ENCODE measurements around the gene B4GALNT4. TPM values are rescaled to one million over a fixed set of nuclear protein-coding genes. Genes with fewer than 3 reads are reported as not detected.

Gene B4GALNT4
- total and polyA plus RNA-seq, 4 donors = 0.15 to 0.42 (median 0.42) TPM; not detected in 1

DNA sequence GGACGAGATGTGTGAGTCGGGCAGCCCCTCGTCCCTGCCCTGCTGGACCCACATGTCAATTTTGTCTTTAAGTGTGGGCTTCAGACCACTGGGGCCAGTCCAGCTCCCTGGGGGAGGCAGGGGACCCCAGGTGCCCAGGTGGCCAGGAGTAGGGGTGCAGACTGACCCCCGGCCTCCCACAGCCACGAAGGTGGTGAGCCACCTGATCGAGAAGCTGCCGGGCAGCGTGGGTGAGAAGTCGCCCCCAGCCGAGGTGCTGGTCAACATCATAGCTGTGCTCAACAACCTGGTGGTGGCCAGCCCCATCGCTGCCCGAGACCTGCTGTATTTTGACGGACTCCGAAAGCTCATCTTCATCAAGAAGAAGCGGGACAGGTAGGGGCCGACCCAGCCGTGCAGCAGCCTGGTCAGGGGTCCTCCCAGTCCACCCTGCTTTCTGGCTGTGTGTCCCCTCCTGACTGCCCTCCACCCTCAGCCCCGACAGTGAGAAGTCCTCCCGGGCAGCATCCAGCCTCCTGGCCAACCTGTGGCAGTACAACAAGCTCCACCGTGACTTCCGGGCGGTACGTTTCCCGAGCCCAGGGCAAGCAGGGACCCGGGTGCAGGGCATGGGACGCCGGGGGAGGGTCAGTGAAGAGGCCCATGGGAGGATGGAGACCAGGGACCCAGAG lies 34.6 kb downstream of the B4GALNT4 start (continued):
- TF ChIP-seq EGR1 (IDR thresholded peaks at IDR 0.05; ENCODE audit: low read depth in 2 of 2) (no peak), HNF4A (conservative IDR thresholded peaks at IDR 0.05) (no peak), JUND (IDR thresholded peaks at IDR 0.05) (no peak)
- TF ChIP-seq, protein P1, sequence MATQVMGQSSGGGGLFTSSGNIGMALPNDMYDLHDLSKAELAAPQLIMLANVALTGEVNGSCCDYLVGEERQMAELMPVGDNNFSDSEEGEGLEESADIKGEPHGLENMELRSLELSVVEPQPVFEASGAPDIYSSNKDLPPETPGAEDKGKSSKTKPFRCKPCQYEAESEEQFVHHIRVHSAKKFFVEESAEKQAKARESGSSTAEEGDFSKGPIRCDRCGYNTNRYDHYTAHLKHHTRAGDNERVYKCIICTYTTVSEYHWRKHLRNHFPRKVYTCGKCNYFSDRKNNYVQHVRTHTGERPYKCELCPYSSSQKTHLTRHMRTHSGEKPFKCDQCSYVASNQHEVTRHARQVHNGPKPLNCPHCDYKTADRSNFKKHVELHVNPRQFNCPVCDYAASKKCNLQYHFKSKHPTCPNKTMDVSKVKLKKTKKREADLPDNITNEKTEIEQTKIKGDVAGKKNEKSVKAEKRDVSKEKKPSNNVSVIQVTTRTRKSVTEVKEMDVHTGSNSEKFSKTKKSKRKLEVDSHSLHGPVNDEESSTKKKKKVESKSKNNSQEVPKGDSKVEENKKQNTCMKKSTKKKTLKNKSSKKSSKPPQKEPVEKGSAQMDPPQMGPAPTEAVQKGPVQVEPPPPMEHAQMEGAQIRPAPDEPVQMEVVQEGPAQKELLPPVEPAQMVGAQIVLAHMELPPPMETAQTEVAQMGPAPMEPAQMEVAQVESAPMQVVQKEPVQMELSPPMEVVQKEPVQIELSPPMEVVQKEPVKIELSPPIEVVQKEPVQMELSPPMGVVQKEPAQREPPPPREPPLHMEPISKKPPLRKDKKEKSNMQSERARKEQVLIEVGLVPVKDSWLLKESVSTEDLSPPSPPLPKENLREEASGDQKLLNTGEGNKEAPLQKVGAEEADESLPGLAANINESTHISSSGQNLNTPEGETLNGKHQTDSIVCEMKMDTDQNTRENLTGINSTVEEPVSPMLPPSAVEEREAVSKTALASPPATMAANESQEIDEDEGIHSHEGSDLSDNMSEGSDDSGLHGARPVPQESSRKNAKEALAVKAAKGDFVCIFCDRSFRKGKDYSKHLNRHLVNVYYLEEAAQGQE (IDR thresholded peaks at IDR 0.05) = no peak
- TF ChIP-seq, protein P2, sequence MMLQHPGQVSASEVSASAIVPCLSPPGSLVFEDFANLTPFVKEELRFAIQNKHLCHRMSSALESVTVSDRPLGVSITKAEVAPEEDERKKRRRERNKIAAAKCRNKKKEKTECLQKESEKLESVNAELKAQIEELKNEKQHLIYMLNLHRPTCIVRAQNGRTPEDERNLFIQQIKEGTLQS (IDR thresholded peaks at IDR 0.05) = no peak

DNA sequence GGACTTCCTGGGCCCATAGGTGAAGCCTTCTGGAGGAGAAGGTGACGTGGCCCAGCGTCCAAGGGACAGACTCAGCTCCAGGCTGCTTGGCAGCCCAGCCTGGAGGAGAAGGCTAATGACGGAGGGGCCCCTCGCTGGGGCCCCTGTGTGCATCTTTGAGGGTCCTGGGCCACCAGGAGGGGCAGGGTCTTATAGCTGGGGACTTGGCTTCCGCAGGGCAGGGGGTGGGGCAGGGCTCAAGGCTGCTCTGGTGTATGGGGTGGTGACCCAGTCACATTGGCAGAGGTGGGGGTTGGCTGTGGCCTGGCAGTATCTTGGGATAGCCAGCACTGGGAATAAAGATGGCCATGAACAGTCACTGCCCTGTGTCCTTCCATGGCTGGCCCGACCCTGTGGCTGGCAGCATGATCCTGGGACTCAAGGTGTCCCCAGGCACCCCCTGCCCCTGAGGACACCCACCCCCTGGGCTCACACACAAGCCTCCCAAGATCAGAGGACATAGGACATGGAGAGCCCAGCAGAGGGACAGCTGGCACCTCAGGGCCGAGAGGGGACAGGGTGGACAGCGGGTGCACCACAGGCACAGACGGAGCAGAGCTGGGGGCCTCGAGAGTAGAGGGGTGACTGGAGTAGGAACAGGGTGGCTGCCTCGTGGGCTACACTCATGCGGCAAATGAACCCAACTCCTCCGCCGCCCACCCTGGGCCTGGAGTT lies 35.4 kb downstream of the B4GALNT4 start:
- no peak overlapping the region for H3K9ac ChIP-seq (ENCODE audit: low read depth in 1 of 2, low read length in 2 of 2)
- no peak for DNase-seq (ENCODE audit: low spot score)
- peaks cover 30 to 45% (median 36%) of the 10 kb centered on the region in 4 donors for H3K4me1 ChIP-seq (ENCODE audit: control insufficient read depth in 4 of 4, insufficient read depth in 4 of 4, low read length in 3 of 4)
- no peak overlapping the region for H3K4me3 ChIP-seq (ENCODE audit: low read depth in 1 of 3, low read length in 3 of 3)
- H3K36me3 ChIP-seq (ENCODE audit: control insufficient read depth in 4 of 4, insufficient read depth in 3 of 4, low read depth in 1 of 4, low read length in 3 of 4) = peaks cover 0 to 2% (median 0%) of the 10 kb centered on the region in 4 donors
- no peak overlapping the region for H3K27ac ChIP-seq (ENCODE audit: low read depth in 1 of 2, low read length in 2 of 2)
- no peaks in the 10 kb centered on the region for H3K9me3 ChIP-seq (ENCODE audit: control insufficient read depth in 4 of 4, low read length in 3 of 4)
- TF ChIP-seq, protein P3, sequence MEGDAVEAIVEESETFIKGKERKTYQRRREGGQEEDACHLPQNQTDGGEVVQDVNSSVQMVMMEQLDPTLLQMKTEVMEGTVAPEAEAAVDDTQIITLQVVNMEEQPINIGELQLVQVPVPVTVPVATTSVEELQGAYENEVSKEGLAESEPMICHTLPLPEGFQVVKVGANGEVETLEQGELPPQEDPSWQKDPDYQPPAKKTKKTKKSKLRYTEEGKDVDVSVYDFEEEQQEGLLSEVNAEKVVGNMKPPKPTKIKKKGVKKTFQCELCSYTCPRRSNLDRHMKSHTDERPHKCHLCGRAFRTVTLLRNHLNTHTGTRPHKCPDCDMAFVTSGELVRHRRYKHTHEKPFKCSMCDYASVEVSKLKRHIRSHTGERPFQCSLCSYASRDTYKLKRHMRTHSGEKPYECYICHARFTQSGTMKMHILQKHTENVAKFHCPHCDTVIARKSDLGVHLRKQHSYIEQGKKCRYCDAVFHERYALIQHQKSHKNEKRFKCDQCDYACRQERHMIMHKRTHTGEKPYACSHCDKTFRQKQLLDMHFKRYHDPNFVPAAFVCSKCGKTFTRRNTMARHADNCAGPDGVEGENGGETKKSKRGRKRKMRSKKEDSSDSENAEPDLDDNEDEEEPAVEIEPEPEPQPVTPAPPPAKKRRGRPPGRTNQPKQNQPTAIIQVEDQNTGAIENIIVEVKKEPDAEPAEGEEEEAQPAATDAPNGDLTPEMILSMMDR (IDR thresholded peaks at IDR 0.05; ENCODE audit: low read depth, low read length, missing input control) = no peak
- no peak for TF ChIP-seq HNF4G (IDR thresholded peaks at IDR 0.05)
- TF ChIP-seq JUND (IDR thresholded peaks at IDR 0.05) = no peak
- TF ChIP-seq RXRA (IDR thresholded peaks at IDR 0.05) = no peak
- no peak for TF ChIP-seq SP1 (IDR thresholded peaks at IDR 0.05)
- no peak for TF ChIP-seq FOXA2 (IDR thresholded peaks at IDR 0.05)
- TF ChIP-seq, protein P2 (IDR thresholded peaks at IDR 0.05) = no peak
- no peak for TF ChIP-seq NR2F2 (IDR thresholded peaks at IDR 0.05)
- TF ChIP-seq, protein P4, sequence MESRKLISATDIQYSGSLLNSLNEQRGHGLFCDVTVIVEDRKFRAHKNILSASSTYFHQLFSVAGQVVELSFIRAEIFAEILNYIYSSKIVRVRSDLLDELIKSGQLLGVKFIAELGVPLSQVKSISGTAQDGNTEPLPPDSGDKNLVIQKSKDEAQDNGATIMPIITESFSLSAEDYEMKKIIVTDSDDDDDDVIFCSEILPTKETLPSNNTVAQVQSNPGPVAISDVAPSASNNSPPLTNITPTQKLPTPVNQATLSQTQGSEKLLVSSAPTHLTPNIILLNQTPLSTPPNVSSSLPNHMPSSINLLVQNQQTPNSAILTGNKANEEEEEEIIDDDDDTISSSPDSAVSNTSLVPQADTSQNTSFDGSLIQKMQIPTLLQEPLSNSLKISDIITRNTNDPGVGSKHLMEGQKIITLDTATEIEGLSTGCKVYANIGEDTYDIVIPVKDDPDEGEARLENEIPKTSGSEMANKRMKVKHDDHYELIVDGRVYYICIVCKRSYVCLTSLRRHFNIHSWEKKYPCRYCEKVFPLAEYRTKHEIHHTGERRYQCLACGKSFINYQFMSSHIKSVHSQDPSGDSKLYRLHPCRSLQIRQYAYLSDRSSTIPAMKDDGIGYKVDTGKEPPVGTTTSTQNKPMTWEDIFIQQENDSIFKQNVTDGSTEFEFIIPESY (IDR thresholded peaks at IDR 0.05) = no peak
- TF ChIP-seq, protein P5, sequence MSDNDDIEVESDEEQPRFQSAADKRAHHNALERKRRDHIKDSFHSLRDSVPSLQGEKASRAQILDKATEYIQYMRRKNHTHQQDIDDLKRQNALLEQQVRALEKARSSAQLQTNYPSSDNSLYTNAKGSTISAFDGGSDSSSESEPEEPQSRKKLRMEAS (IDR thresholded peaks at IDR 0.05) = no peak
- TF ChIP-seq FOXA1 (IDR thresholded peaks at IDR 0.05) = no peak
- TF ChIP-seq EGR1 (IDR thresholded peaks at IDR 0.05; ENCODE audit: low read depth in 2 of 2) = no peak
- no peak for TF ChIP-seq HNF4A (conservative IDR thresholded peaks at IDR 0.05)
- TF ChIP-seq, protein P1 (IDR thresholded peaks at IDR 0.05) = no peak
- no peak for TF ChIP-seq YY1 (IDR thresholded peaks at IDR 0.05)
- no peak for TF ChIP-seq TAF1 (conservative IDR thresholded peaks at IDR 0.05)
- WGBS = 91% methylated on average over 14 of the region's 14 CpGs
- H3K27me3 ChIP-seq (ENCODE audit: control insufficient read depth in 4 of 4, insufficient read depth in 4 of 4, low read length in 3 of 4) = no peaks in the 10 kb centered on the region
